Measurements from ENCODE around the gene CCDC183. TPM values are rescaled to one million over a fixed set of nuclear protein-coding genes. Genes with fewer than 3 reads are reported as not detected.
"Not testable (repeated sequence)": the region's sequence is repeated elsewhere in the genome, so short reads cannot be mapped to it uniquely, and the experiment has no call there.

The CCDC183 gene
- total RNA-seq, 2 donors from 2014 or later, result 3.3 to 14.5 TPM

DNA sequence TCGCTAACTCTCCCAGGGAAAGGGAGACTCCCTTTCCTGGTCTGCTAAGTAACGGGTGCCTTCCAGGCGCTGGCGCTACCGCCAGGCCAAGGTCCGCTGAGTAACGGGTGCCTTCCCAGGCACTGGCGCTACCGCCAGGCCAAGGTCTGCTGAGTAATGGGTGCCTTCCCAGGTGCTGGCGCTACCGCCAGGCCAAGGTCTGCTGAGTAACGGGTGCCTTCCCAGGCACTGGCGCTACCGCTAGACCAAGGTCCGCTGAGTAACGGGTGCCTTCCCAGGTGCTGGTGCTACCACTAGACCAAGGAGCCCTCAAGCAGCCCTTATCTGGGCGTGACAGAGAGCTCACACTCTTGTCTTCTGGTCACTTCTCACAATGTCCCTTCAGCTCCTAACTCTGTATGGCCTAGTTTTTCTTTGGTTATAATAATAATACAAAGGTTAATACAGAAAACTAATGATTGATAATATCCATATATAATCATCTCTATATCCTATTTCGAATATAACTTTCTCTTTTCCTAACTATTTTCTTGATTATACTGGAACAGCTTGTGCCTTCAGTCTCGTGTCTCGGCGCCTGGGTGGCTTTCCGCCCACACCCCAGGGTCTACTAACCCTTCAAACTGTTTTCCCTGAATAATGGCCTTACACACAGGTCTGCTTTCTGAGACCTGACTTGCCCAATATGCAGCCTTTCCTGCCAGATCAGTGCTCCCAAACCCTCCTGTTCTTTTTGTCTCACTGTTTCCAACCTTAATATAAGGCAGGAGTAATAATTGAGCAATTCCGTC lies 10.4 kb upstream of the CCDC183 start:
- intact Hi-C loops (cut with DNase I), result loop anchor here (5.0 kb wide), 1 partner anchor 252 kb away; no protein-coding TSS in a partner anchor
- TF ChIP-seq, protein P1, sequence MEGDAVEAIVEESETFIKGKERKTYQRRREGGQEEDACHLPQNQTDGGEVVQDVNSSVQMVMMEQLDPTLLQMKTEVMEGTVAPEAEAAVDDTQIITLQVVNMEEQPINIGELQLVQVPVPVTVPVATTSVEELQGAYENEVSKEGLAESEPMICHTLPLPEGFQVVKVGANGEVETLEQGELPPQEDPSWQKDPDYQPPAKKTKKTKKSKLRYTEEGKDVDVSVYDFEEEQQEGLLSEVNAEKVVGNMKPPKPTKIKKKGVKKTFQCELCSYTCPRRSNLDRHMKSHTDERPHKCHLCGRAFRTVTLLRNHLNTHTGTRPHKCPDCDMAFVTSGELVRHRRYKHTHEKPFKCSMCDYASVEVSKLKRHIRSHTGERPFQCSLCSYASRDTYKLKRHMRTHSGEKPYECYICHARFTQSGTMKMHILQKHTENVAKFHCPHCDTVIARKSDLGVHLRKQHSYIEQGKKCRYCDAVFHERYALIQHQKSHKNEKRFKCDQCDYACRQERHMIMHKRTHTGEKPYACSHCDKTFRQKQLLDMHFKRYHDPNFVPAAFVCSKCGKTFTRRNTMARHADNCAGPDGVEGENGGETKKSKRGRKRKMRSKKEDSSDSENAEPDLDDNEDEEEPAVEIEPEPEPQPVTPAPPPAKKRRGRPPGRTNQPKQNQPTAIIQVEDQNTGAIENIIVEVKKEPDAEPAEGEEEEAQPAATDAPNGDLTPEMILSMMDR (IDR thresholded peaks at IDR 0.05), result peak in 1 of 7 experiments; percentile 16
- not testable (repeated sequence) for H3K9me3 ChIP-seq; H3K27me3 ChIP-seq; H3K4me3 ChIP-seq; H3K27ac ChIP-seq; H3K36me3 ChIP-seq (replicated peaks in 1 of 2; ENCODE audit: insufficient read depth in 1 of 2, low read depth in 2 of 2)
- DNase-seq, result peak; percentile 70 to 79 (median 77)
- 46 to 57% methylated on average over 11 to 23 of the region's 23 CpGs for WGBS, 2 donors
- peak; percentile 29 for ATAC-seq
- peaks cover 40% of the 10 kb centered on the region for H3K4me1 ChIP-seq

DNA sequence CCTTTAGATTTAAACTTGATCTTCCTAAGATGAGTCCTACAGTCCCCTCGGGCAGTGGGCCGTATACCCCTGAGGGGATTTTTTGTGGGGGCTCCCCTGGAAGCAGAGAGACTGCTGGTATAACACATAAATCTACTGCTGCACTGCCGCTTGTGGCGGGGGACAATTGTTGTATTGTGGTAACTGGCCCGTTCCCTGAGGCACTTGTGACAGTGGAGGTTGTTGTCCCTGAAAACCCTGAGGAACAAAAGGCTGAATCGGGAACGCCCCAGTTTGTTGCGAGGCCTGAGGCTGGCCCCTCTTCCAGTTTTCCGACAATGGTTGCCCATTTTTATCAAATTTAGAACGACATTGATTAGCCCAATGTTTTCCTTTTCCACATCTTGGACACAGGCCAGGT lies 9.7 kb upstream of the CCDC183 start:
- 41 to 44% methylated on average over 10 of the region's 10 CpGs for WGBS, 2 donors
- DNase-seq (peak in 1 of 4 donors; percentile 1), ATAC-seq (no peak)
- Histone ChIP-seq H3K27me3 (no peaks in the 10 kb centered on the region), H3K27ac (no peak overlapping the region), H3K4me1 (peaks cover 43% of the 10 kb centered on the region), H3K9me3 (no peaks in the 10 kb centered on the region), H3K4me3 (no peak overlapping the region), H3K36me3 (replicated peaks in 1 of 2; ENCODE audit: insufficient read depth in 1 of 2, low read depth in 2 of 2) (no peaks in the 10 kb centered on the region)
- intact Hi-C loops (cut with DNase I), result loop anchor here (5.0 kb wide), 1 partner anchor 251 kb away; no protein-coding TSS in a partner anchor
- no peak for TF ChIP-seq POLR2A (IDR thresholded peaks at IDR 0.05)
- TF ChIP-seq, protein P1 (IDR thresholded peaks at IDR 0.05), result no peak

DNA sequence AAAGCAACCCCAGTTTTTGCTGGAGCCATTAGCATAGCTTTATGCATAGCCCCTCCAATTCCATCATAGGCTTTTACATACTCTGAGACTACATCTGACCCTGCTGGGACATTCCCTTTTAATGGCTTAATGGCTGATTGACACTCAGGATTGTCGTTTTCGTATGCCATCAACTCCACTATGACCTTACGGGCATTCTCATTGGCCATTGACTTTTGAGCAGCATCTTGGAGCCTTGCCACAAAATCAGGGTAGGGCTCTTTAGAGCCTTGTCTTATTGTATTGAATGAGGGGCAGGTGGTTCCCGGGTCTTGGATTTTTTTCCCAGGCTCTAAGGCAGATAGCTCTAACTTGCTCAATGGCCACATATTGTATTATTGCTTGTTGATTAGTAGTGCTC lies 9.2 kb upstream of the CCDC183 start:
- not testable (repeated sequence) for H3K27ac ChIP-seq; H3K36me3 ChIP-seq (replicated peaks in 1 of 2; ENCODE audit: insufficient read depth in 1 of 2, low read depth in 2 of 2); ATAC-seq; H3K4me3 ChIP-seq; H3K9me3 ChIP-seq; H3K27me3 ChIP-seq
- WGBS, 2 donors, result 19 to 24% methylated on average over 4 of the region's 4 CpGs
- peak in 1 of 4 donors; percentile 1 for DNase-seq
- H3K4me1 ChIP-seq, result peaks cover 48% of the 10 kb centered on the region
- intact Hi-C loops (cut with DNase I), result loop anchor here (5.0 kb wide), 1 partner anchor 250 kb away; no protein-coding TSS in a partner anchor

DNA sequence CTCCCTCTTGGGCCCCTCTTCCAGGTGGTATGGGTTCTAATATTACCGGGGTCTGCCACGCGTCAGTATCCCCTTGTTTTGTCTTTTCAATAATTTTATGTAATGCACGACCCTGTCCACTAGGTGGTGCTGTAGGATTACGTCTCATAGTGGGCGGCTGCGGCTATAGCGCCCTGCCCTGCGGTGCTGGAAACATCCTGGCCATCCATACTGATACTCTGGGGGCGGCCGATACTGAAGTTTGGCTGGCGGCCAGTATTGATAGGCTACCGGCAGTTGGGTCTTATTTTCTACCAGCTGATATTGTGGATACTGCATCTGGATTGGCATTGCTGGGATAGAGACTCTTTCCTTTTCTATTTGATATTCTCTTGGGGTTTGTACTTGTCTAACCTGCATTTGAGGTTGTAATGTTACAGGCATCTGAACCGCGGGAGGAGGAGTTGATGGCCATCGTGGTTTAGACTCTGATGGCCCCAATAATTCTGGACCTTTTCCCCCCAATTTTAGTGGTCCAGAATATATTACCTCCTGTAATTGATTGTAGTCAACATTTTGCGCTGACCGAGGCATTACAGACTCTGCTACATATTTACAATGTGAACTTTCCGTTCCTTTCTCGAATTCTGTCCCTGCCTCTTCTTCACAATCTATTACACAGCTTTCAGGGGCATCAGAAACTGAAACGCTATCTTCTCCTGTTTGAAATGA lies 8.3 kb upstream of the CCDC183 start:
- intact Hi-C loops (cut with DNase I), result loop anchor here (5.0 kb wide), 1 partner anchor 249 kb away; no protein-coding TSS in a partner anchor
- H3K9me3 ChIP-seq, result no peaks in the 10 kb centered on the region
- ATAC-seq (no peak), DNase-seq (peak; percentile 63 to 75 (median 70))
- no peaks in the 10 kb centered on the region for H3K36me3 ChIP-seq (replicated peaks in 1 of 2; ENCODE audit: insufficient read depth in 1 of 2, low read depth in 2 of 2)
- no peak overlapping the region for H3K4me3 ChIP-seq
- WGBS, 2 donors, result 11 to 13% methylated on average over 21 of the region's 21 CpGs
- H3K27ac ChIP-seq, result peak overlapping the region in 1 of 4 donors; percentile 97
- TF ChIP-seq, protein P1 (IDR thresholded peaks at IDR 0.05), result peak; percentile 71 to 88 (median 85)
- TF ChIP-seq POLR2A (IDR thresholded peaks at IDR 0.05), result no peak
- H3K27me3 ChIP-seq, result no peaks in the 10 kb centered on the region
- peaks cover 57% of the 10 kb centered on the region for H3K4me1 ChIP-seq

DNA sequence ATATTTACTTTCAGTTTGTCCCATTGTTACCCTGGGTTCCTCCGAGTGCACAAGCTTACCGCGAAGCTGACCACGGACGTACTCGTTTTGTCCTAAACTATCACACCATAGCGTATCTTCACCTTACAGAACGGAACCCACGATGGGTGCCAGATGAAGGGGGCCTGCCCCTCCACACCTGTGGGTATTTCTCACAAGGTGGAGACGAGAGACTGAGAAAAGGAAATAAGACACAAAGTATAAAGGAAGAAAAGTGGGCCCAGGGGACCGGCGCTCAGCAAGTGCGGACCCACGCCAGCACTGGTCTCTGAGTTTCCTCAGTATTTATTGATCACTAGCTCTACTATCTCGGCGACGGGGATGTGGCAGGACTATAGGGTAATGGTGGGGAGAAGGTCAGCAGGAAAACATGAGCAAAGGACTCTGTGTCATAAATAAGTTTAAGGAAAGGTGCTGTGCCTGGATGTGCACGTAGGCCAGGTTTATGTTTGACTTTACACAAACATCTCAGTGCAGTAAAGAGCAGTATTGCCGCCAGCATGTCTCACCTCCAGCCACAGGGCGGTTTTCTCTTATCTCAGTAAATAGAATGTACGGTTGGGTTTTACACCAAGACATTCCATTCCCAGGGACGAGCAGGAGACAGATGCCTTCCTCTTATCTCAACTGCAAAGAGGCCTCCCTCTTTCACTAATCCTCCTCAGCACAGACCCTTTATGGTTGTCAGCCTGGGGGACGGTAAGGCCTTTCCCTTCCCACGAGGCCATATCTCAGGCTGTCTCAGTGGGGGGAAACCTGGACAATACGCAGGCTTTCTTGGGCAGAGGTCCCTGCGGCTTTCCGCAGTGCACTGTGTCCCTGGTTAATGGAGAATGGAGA lies 7.3 kb upstream of the CCDC183 start:
- not testable (repeated sequence) for H3K36me3 ChIP-seq (replicated peaks in 1 of 2; ENCODE audit: insufficient read depth in 1 of 2, low read depth in 2 of 2); DNase-seq; H3K4me3 ChIP-seq; H3K9me3 ChIP-seq; H3K27me3 ChIP-seq; ATAC-seq
- intact Hi-C loops (cut with DNase I), result loop anchor here (5.0 kb wide), 1 partner anchor 248 kb away; no protein-coding TSS in a partner anchor
- WGBS, 2 donors, result 46 to 49% methylated on average over 27 of the region's 27 CpGs
- peak overlapping the region in 3 of 4 donors; percentile 46 to 99 (median 97) for H3K27ac ChIP-seq
- peaks cover 65% of the 10 kb centered on the region for H3K4me1 ChIP-seq

Measured in body of pancreas (tissue), 4 donors.